MCF 10A (cell line): ENCODE results near the gene SIM1. TPM values are rescaled to one million over a fixed set of nuclear protein-coding genes. Genes with fewer than 3 reads are reported as not detected.

Experiments
- BruUV-seq: library from RNA; stranded (reverse); fragments of 400-500 nt; replicated peaks from 2 replicates; lab custom pipeline; 2021; lab: Mats Ljungman, UMichigan
- CTCF ChIA-PET: fragments of 300-600 bp; sonication (Branson Sonifier 250); formaldehyde crosslinking; extraction: SDS; loops from one replicate; lab custom pipeline; 2021; ENCODE audit warnings: antibody characterized with exemption, inconsistent platforms; lab: Yijun Ruan, JAX
- POLR2A ChIA-PET: fragments of 300-600, 350-650 bp; sonication (Branson Sonifier 250); formaldehyde crosslinking; extraction: SDS; loops from one replicate; lab custom pipeline; 2020; ENCODE audit warnings: antibody characterized with exemption, inconsistent platforms; lab: Yijun Ruan, JAX
- DNase-seq: peaks from one replicate; pipeline ENCODE4 v3.0.0-alpha.2; 2018; ENCODE audit not compliant: unreplicated experiment
- H3K27ac Mint-ChIP-seq: one replicate; pipeline ENCODE4 v1.8.0; 2022; ENCODE audit warnings: mild to moderate bottlenecking, low read depth, mixed read lengths; ENCODE audit not compliant: unreplicated experiment
- H3K27me3 Mint-ChIP-seq: one replicate; pipeline ENCODE4 v1.8.0; 2022; ENCODE audit warnings: mixed read lengths; ENCODE audit not compliant: insufficient read depth, unreplicated experiment
- H3K36me3 Mint-ChIP-seq: one replicate; pipeline ENCODE4 v1.8.0; 2022; ENCODE audit warnings: mild to moderate bottlenecking, moderate library complexity, mixed read lengths; ENCODE audit not compliant: insufficient read depth, unreplicated experiment
- H3K4me1 Mint-ChIP-seq: one replicate; pipeline ENCODE4 v1.8.0; 2022; ENCODE audit warnings: mixed read lengths; ENCODE audit not compliant: insufficient read depth, unreplicated experiment
- H3K4me3 Mint-ChIP-seq: one replicate; pipeline ENCODE4 v1.8.0; 2022; ENCODE audit warnings: mild to moderate bottlenecking, moderate library complexity, mixed read lengths; ENCODE audit not compliant: unreplicated experiment
- H3K9me3 Mint-ChIP-seq: one replicate; pipeline ENCODE4 v1.8.0; 2022; ENCODE audit warnings: mixed read lengths; ENCODE audit not compliant: unreplicated experiment
- intact Hi-C: fragments of 100-400 bp; cut with micrococcal nuclease; formaldehyde crosslinking; loops from 2 replicates; pipeline ENCODE4 v1.14.1; 2022
- total RNA-seq: library from RNA; stranded (reverse); gene quantifications from 2 replicates; pipeline ENCODE4 v1.2.3, GENCODE V29; 2022
- TF ChIP-seq, protein P1 (sequence below): fragments of 200-600 bp; IDR thresholded peaks from one replicate; pipeline ENCODE4 v1.8.0; 2022; ENCODE audit warnings: antibody characterized with exemption, mild to moderate bottlenecking; ENCODE audit not compliant: unreplicated experiment

SIM1 gene
- total RNA-seq, 1 experiment from 2014 or later, result not detected

DNA sequence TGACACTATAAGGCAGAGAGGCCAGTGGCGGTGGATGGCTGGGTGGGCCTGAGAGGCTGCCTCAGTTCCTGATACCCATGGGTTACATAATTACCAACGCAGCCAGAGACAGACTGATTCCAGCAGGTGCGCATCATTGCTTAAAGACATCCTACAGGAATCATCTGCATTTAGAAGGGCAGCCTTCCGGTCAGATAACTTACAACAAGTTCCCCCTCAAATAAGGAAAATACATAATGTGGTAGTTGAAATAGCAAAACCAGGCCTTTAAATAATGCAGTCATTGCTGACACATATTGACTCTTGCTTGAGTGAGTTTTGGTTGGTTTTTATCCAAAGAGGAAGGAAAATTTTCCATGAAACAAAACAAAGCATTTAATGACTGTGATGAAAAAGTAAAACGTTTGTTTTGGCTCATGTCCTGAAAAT lies 81.9 kb downstream of the SIM1 start:
- no TSS peak for BruUV-seq
- no peaks in the 10 kb centered on the region for H3K9me3 Mint-ChIP-seq
- H3K4me1 Mint-ChIP-seq, result no peaks in the 10 kb centered on the region
- H3K36me3 Mint-ChIP-seq, result no peaks in the 10 kb centered on the region
- H3K4me3 Mint-ChIP-seq, result no peak overlapping the region
- ChIA-PET POLR2A (interaction anchor here (0.7 kb wide), 1 partner anchor 90 kb away, joined by 4 read pairs; no protein-coding TSS in a partner anchor), CTCF (interaction anchor here (0.6 kb wide), 1 partner anchor 253 kb away, joined by 3 read pairs; no protein-coding TSS in a partner anchor)
- H3K27ac Mint-ChIP-seq, result no peak overlapping the region
- intact Hi-C loops, result no loop called here
- TF ChIP-seq, protein P1, sequence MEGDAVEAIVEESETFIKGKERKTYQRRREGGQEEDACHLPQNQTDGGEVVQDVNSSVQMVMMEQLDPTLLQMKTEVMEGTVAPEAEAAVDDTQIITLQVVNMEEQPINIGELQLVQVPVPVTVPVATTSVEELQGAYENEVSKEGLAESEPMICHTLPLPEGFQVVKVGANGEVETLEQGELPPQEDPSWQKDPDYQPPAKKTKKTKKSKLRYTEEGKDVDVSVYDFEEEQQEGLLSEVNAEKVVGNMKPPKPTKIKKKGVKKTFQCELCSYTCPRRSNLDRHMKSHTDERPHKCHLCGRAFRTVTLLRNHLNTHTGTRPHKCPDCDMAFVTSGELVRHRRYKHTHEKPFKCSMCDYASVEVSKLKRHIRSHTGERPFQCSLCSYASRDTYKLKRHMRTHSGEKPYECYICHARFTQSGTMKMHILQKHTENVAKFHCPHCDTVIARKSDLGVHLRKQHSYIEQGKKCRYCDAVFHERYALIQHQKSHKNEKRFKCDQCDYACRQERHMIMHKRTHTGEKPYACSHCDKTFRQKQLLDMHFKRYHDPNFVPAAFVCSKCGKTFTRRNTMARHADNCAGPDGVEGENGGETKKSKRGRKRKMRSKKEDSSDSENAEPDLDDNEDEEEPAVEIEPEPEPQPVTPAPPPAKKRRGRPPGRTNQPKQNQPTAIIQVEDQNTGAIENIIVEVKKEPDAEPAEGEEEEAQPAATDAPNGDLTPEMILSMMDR, result no peak
- peak; percentile 10 for DNase-seq
- H3K27me3 Mint-ChIP-seq, result no peaks in the 10 kb centered on the region

DNA sequence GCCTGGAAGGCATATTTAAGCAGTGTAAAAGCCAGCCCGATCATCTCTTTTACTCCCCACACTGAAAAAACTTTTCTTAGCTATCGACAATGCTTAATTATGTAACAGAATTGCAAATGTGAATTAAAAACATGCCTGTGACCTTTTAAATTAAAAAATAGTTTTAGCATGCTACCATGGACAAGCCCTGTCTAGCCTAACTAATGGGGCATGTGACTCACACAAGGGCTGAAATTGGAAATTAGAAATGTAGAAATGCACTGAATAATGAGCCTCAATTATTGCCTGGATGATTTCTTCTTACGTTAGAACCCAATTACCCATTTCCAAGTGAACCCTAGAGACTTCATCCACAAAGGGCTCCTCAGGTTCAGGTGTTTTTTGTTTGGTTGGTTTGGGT lies 82.7 kb downstream of the SIM1 start:
- intact Hi-C loops, result no loop called here
- Mint-ChIP-seq H3K27ac (no peak overlapping the region), H3K4me1 (no peaks in the 10 kb centered on the region), H3K36me3 (no peaks in the 10 kb centered on the region), H3K4me3 (no peak overlapping the region), H3K9me3 (no peaks in the 10 kb centered on the region), H3K27me3 (no peaks in the 10 kb centered on the region)
- ChIA-PET CTCF (no interaction called here), POLR2A (interaction anchor here (1.7 kb wide), 1 partner anchor 18 kb away, joined by 7 read pairs; no protein-coding TSS in a partner anchor)
- BruUV-seq, result no TSS peak
- TF ChIP-seq, protein P1, result no peak
- DNase-seq, result peak; percentile 6

- Mint-ChIP-seq H3K4me1 (no peaks in the 10 kb centered on the region), H3K36me3 (no peaks in the 10 kb centered on the region), H3K27me3 (no peaks in the 10 kb centered on the region), H3K9me3 (no peaks in the 10 kb centered on the region), H3K27ac (no peak overlapping the region), H3K4me3 (no peak overlapping the region)
- CTCF ChIA-PET, result no interaction called here
- TF ChIP-seq, protein P1, result no peak
- no TSS peak for BruUV-seq
- POLR2A ChIA-PET, result interaction anchor here (0.6 to 1.7 kb wide), 3 partner anchors 17 to 431 kb away, joined by 4 to 7 read pairs (median 4); no protein-coding TSS in a partner anchor
- no peak for DNase-seq
- intact Hi-C loops, result no loop called here
These were observed 83.6 kb downstream of the SIM1 start for GRCh38 chr6:100381111-100381510.

DNA sequence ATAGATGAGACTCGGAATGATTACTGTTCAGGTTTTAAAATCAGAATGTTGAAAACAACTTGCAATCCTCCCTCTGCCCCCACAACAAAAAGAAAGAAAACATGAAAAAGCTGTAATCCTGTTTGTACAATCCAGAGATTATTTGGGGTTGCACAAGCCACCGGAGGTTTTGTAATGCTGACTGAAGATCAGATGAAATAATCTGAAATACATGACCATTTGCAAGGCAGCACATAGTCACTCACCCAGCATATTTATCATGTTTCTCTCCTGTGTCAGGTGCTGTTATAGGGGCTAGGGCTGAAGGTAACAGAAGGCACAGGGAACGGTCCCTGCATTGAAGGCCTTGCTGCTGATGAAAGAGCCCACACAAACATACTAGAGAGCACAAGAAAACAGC lies 85.3 kb downstream of the SIM1 start:
- CTCF ChIA-PET, result no interaction called here
- Mint-ChIP-seq H3K4me3 (no peak overlapping the region), H3K36me3 (no peaks in the 10 kb centered on the region), H3K4me1 (no peaks in the 10 kb centered on the region), H3K9me3 (no peaks in the 10 kb centered on the region), H3K27ac (no peak overlapping the region), H3K27me3 (no peaks in the 10 kb centered on the region)
- intact Hi-C loops, result no loop called here
- POLR2A ChIA-PET, result no interaction called here
- DNase-seq, result no peak
- TF ChIP-seq, protein P1, result no peak
- BruUV-seq, result no TSS peak
